ENCODE results near the gene QRSL1.

The QRSL1 gene

GRCh38 chr6:106611030-106611429 is 18.3 kb upstream of the QRSL1 start:
- peaks cover 2% of the 10 kb centered on the region for H3K9me3 ChIP-seq
- no peaks in the 10 kb centered on the region for H3K27me3 ChIP-seq
- no peak overlapping the region for H3K4me3 ChIP-seq
- no peak overlapping the region for H3K4me2 ChIP-seq
- no peak for TF ChIP-seq Cebpa-rat (IDR thresholded peaks at IDR 0.05)
- peaks cover 12% of the 10 kb centered on the region; the same call in 1 of the 2 replicates for H3K36me3 ChIP-seq
- H3K4me1 ChIP-seq: peaks cover 22% of the 10 kb centered on the region
- no peaks in the 10 kb centered on the region for H4K20me1 ChIP-seq
- H3K27ac ChIP-seq: no peak overlapping the region
- H3K9ac ChIP-seq: no peak overlapping the region

GRCh38 chr6:106612671-106613416 is 16.5 kb upstream of the QRSL1 start:
- TF ChIP-seq Cebpa-rat (IDR thresholded peaks at IDR 0.05): no peak
- H3K9me3 ChIP-seq: no peaks in the 10 kb centered on the region
- H3K36me3 ChIP-seq: peaks cover 22% of the 10 kb centered on the region
- H3K27ac ChIP-seq: no peak overlapping the region
- peaks cover 22% of the 10 kb centered on the region for H3K4me1 ChIP-seq
- H4K20me1 ChIP-seq: no peaks in the 10 kb centered on the region
- no peaks in the 10 kb centered on the region for H3K27me3 ChIP-seq
- H3K9ac ChIP-seq: no peak overlapping the region
- H3K4me3 ChIP-seq: no peak overlapping the region
- H3K4me2 ChIP-seq: no peak overlapping the region

GRCh38 chr6:106613590-106613989 is 15.8 kb upstream of the QRSL1 start:
- H3K4me2 ChIP-seq: no peak overlapping the region

GRCh38 chr6:106614166-106614565 is 15.2 kb upstream of the QRSL1 start:
- Histone ChIP-seq H3K27me3 (no peaks in the 10 kb centered on the region), H3K9ac (no peak overlapping the region), H3K4me3 (no peak overlapping the region), H4K20me1 (no peaks in the 10 kb centered on the region), H3K36me3 (peaks cover 32% of the 10 kb centered on the region), H3K4me1 (peaks cover 15% of the 10 kb centered on the region), H3K9me3 (no peaks in the 10 kb centered on the region), H3K4me2 (0 out of 2 replicates have a peak overlapping the region, but pooled peaks have one; percentile 1), H3K27ac (no peak overlapping the region)
- no peak for TF ChIP-seq Cebpa-rat (IDR thresholded peaks at IDR 0.05)

More at GRCh38 chr6:106613590-106613989, 15.8 kb upstream of the QRSL1 start:
- Histone ChIP-seq H3K4me3 (no peak overlapping the region), H3K27ac (no peak overlapping the region), H4K20me1 (no peaks in the 10 kb centered on the region), H3K4me1 (peaks cover 21% of the 10 kb centered on the region), H3K9ac (no peak overlapping the region), H3K36me3 (peaks cover 26% of the 10 kb centered on the region), H3K27me3 (no peaks in the 10 kb centered on the region), H3K9me3 (no peaks in the 10 kb centered on the region)
- no peak for TF ChIP-seq Cebpa-rat (IDR thresholded peaks at IDR 0.05)

GRCh38 chr6:106614592-106615257 is 14.7 kb upstream of the QRSL1 start:
- Histone ChIP-seq H4K20me1 (no peaks in the 10 kb centered on the region), H3K4me1 (peaks cover 10% of the 10 kb centered on the region; the same call in 1 of the 2 replicates), H3K9ac (no peak overlapping the region), H3K27ac (no peak overlapping the region), H3K9me3 (no peaks in the 10 kb centered on the region), H3K36me3 (peaks cover 33% of the 10 kb centered on the region), H3K4me3 (no peak overlapping the region), H3K27me3 (no peaks in the 10 kb centered on the region), H3K4me2 (0 out of 2 replicates have a peak overlapping the region, but pooled peaks have one; percentile 1)
- TF ChIP-seq Cebpa-rat (IDR thresholded peaks at IDR 0.05): no peak

- H3K9me3 ChIP-seq: peaks cover 2% of the 10 kb centered on the region
- H3K9ac ChIP-seq: no peak overlapping the region
- H3K4me1 ChIP-seq: peaks cover 9% of the 10 kb centered on the region; the same call in 1 of the 2 replicates
- H4K20me1 ChIP-seq: no peaks in the 10 kb centered on the region
- H3K4me3 ChIP-seq: no peak overlapping the region
- no peak for TF ChIP-seq Cebpa-rat (IDR thresholded peaks at IDR 0.05)
- no peak overlapping the region for H3K27ac ChIP-seq
- H3K4me2 ChIP-seq: no peak overlapping the region
- H3K36me3 ChIP-seq: peaks cover 31% of the 10 kb centered on the region
- no peaks in the 10 kb centered on the region for H3K27me3 ChIP-seq
These were observed 12.1 kb upstream of the QRSL1 start for GRCh38 chr6:106617302-106617701.

GRCh38 chr6:106617857-106618256 is 11.5 kb upstream of the QRSL1 start:
- Histone ChIP-seq H3K4me3 (no peak overlapping the region), H3K27me3 (no peaks in the 10 kb centered on the region), H3K9ac (no peak overlapping the region), H4K20me1 (no peaks in the 10 kb centered on the region), H3K4me2 (no peak overlapping the region), H3K9me3 (peaks cover 8% of the 10 kb centered on the region), H3K4me1 (peaks cover 9% of the 10 kb centered on the region; the same call in 1 of the 2 replicates), H3K36me3 (peaks cover 37% of the 10 kb centered on the region), H3K27ac (no peak overlapping the region)
- TF ChIP-seq Cebpa-rat (IDR thresholded peaks at IDR 0.05): no peak

GRCh38 chr6:106618324-106618723 is 11.1 kb upstream of the QRSL1 start:
- TF ChIP-seq Cebpa-rat (IDR thresholded peaks at IDR 0.05): no peak
- H3K9me3 ChIP-seq: peaks cover 12% of the 10 kb centered on the region
- peaks cover 9% of the 10 kb centered on the region; the same call in 1 of the 2 replicates for H3K4me1 ChIP-seq
- H3K36me3 ChIP-seq: peaks cover 41% of the 10 kb centered on the region
- H3K27ac ChIP-seq: no peak overlapping the region
- no peak overlapping the region for H3K9ac ChIP-seq
- no peak overlapping the region for H3K4me3 ChIP-seq
- no peaks in the 10 kb centered on the region for H4K20me1 ChIP-seq
- H3K27me3 ChIP-seq: no peaks in the 10 kb centered on the region
- H3K4me2 ChIP-seq: no peak overlapping the region

GRCh38 chr6:106619223-106619622 is 10.2 kb upstream of the QRSL1 start:
- Histone ChIP-seq H3K4me2 (no peak overlapping the region), H3K9me3 (peaks cover 13% of the 10 kb centered on the region), H4K20me1 (no peaks in the 10 kb centered on the region), H3K4me1 (peaks cover 4% of the 10 kb centered on the region; the same call in 1 of the 2 replicates), H3K27ac (no peak overlapping the region), H3K9ac (no peak overlapping the region), H3K27me3 (no peaks in the 10 kb centered on the region), H3K4me3 (no peak overlapping the region), H3K36me3 (peaks cover 37% of the 10 kb centered on the region)
- no peak for TF ChIP-seq Cebpa-rat (IDR thresholded peaks at IDR 0.05)
